Measurements from ENCODE around the gene MAPK14. TPM values are rescaled to one million over a fixed set of nuclear protein-coding genes. Genes with fewer than 3 reads are reported as not detected.

The MAPK14 gene
- total and polyA plus RNA-seq, 9 of the 15 experiments (the other 6 are each of a cell fraction or from before 2014, with no cell fraction given): 8.8 to 62.7 (median 35.5) TPM

DNA sequence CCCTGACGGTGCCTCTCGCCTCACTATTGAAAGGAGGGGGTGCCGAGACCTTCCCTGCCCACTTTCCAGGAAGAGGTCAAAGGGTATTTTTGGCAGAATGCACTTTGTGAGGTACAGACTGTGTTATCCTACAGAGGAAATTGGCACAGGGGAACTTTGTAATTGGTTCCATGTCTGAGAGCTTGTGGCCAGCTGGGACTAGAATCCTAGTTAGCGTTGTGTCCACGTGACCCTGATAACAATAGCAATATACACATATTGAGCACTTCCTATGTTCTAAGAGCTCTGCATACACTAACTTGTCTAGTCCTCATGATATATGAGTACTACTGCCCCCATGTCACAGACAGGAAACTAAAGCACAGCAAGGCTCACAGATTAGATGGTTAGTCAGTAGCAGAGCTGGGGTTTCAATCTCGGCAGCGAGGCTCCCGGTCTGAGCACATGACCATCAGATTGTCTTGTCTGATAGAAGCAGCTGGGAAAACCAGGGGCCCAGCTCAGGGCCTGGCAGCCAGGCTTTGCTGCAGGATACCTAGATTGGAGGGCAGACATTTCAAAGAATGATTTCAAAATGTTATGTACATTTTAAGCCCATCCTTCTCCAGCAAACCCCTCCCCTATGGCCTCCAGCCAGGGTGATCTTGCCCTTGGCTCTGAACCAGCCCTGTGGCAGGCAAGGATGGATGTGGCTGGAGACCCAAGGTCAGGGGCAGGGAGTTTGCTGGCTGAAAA is 104.1 kb downstream of the MAPK14 start (continued):
- TF ChIP-seq, protein P1, sequence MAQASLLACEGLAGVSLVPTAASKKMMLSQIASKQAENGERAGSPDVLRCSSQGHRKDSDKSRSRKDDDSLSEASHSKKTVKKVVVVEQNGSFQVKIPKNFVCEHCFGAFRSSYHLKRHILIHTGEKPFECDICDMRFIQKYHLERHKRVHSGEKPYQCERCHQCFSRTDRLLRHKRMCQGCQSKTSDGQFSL (CRISPR knock-in tag; IDR thresholded peaks at IDR 0.05): no peak
- TF ChIP-seq, protein P1 (tag; IDR thresholded peaks at IDR 0.05): no peak
- TF ChIP-seq, protein P2, sequence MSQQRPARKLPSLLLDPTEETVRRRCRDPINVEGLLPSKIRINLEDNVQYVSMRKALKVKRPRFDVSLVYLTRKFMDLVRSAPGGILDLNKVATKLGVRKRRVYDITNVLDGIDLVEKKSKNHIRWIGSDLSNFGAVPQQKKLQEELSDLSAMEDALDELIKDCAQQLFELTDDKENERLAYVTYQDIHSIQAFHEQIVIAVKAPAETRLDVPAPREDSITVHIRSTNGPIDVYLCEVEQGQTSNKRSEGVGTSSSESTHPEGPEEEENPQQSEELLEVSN (IDR thresholded peaks at IDR 0.05; ENCODE audit: borderline replicate concordance in 1 of 2, extremely low read depth in 1 of 2, insufficient read depth in 1 of 2, insufficient read length in 1 of 2, low read depth in 1 of 2, low read length in 1 of 2, poor library complexity in 1 of 2, severe bottlenecking in 1 of 2): peak in 1 of 2 experiments; percentile 37
- peak; percentile 86; the same call in 1 of the 2 replicates for TF ChIP-seq ZNF175 (CRISPR knock-in tag; IDR thresholded peaks at IDR 0.05; ENCODE audit: low read depth)
- TF ChIP-seq CSDE1 (IDR thresholded peaks at IDR 0.05): no peak
- peak; percentile 89 to 100; a peak in 3 of 4 replicates for TF ChIP-seq RCOR1 (IDR thresholded peaks at IDR 0.05; ENCODE audit: borderline replicate concordance in 1 of 2, low read depth in 2 of 2, low read length in 2 of 2)
- TF ChIP-seq HDAC1 (IDR thresholded peaks at IDR 0.05): peak in 1 of 2 experiments; percentile 97; a peak in 2 of 4 replicates
- TF ChIP-seq BHLHE40 (IDR thresholded peaks at IDR 0.05; ENCODE audit: low read length): peak; percentile 92
- TF ChIP-seq MAFG (tag; conservative IDR thresholded peaks at IDR 0.05): no peak
- peak; percentile 45; the same call in 1 of the 2 replicates for TF ChIP-seq JUND (IDR thresholded peaks at IDR 0.05; ENCODE audit: borderline replicate concordance, low read depth, low read length)
- TF ChIP-seq JUND (tag; IDR thresholded peaks at IDR 0.05; ENCODE audit: borderline replicate concordance, low read depth, low read length): no peak
- TF ChIP-seq, protein P3, sequence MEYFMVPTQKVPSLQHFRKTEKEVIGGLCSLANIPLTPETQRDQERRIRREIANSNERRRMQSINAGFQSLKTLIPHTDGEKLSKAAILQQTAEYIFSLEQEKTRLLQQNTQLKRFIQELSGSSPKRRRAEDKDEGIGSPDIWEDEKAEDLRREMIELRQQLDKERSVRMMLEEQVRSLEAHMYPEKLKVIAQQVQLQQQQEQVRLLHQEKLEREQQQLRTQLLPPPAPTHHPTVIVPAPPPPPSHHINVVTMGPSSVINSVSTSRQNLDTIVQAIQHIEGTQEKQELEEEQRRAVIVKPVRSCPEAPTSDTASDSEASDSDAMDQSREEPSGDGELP (CRISPR knock-in tag; IDR thresholded peaks at IDR 0.05; ENCODE audit: borderline replicate concordance): peak; percentile 43; the same call in 1 of the 2 replicates
